OCI-LY1 (cell line): Measurements from ENCODE around the gene PARN.

Experiments used
- EZH2 ChIP-seq: fragments of 200-600 bp; sonication (generic), shearing (Covaris generic); IDR thresholded peaks from 2 replicates; pipeline ENCODE4 v1.8.0; 2017; ENCODE audit warnings: borderline replicate concordance, mixed run types, mild to moderate bottlenecking, antibody characterized with exemption, low read length, moderate library complexity, mixed read lengths
- TF ChIP-seq, protein P1 (sequence below): fragments of 200-600 bp; sonication (generic), shearing (Covaris generic); IDR thresholded peaks from 2 replicates; pipeline ENCODE4 v1.5.1; 2017; ENCODE audit warnings: mild to moderate bottlenecking, antibody characterized with exemption, low read length, moderate library complexity, mixed read lengths

DNA sequence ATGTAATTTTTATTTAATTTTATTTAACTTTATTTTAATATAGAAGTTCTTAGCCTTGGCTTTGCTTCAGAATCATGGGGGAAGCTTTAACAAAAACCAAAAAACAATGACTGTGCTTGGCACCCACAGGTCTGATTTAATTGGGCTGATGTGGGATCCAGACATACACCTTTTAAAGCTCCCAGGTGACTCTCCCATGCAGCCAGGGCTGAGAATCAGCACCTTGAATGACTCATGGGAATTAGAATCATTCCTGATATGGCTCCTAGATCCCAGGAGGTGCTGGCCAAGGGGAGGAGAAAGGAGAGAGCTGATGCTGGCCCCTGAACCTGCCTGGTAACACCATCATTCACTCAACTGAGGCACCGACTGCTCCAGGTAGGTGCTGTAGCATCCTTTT lies 240.7 kb downstream of the PARN start:
- TF ChIP-seq, protein P1, sequence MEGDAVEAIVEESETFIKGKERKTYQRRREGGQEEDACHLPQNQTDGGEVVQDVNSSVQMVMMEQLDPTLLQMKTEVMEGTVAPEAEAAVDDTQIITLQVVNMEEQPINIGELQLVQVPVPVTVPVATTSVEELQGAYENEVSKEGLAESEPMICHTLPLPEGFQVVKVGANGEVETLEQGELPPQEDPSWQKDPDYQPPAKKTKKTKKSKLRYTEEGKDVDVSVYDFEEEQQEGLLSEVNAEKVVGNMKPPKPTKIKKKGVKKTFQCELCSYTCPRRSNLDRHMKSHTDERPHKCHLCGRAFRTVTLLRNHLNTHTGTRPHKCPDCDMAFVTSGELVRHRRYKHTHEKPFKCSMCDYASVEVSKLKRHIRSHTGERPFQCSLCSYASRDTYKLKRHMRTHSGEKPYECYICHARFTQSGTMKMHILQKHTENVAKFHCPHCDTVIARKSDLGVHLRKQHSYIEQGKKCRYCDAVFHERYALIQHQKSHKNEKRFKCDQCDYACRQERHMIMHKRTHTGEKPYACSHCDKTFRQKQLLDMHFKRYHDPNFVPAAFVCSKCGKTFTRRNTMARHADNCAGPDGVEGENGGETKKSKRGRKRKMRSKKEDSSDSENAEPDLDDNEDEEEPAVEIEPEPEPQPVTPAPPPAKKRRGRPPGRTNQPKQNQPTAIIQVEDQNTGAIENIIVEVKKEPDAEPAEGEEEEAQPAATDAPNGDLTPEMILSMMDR, result no peak
- TF ChIP-seq EZH2, result no peak
